C1 segment of cervical spinal cord (tissue), 14 donors: ENCODE data around the gene SELENOT.

Source experiments
- DNase-seq, 14 donors: peaks; one replicate each; lab custom pipeline; 2025; lab: John Stamatoyannopoulos, UW

SELENOT gene

GRCh38 chr3:150662410-150663200 is 59.5 kb downstream of the SELENOT start:
- DNase-seq: no peak

- no peak for DNase-seq
These were observed 60.3 kb downstream of the SELENOT start for GRCh38 chr3:150663461-150663860.

- DNase-seq: no peak
These were observed 63.0 kb downstream of the SELENOT start for GRCh38 chr3:150666167-150666566.

GRCh38 chr3:150673966-150674365 is 70.8 kb downstream of the SELENOT start:
- DNase-seq: no peak

- DNase-seq: no peak
These were observed 72.5 kb downstream of the SELENOT start for GRCh38 chr3:150675587-150675986.
